Kidney tubule cell (primary cell): ENCODE data around the gene FAM53A.
"Not testable (repeated sequence)": the region's sequence is repeated elsewhere in the genome, so short reads cannot be mapped to it uniquely, and the experiment has no call there.

Experiments used
- DNase-seq: peaks from one replicate; pipeline ENCODE4 v3.0.0-alpha.2; 2018; ENCODE audit warnings: low spot score

Gene FAM53A

GRCh38 chr4:1716065-1716945, 32.2 kb upstream of the FAM53A start:
- no peak for DNase-seq

GRCh38 chr4:1715002-1715758, 31.1 kb upstream of the FAM53A start:
- no peak for DNase-seq

GRCh38 chr4:1714303-1715001, 30.3 kb upstream of the FAM53A start:
- peak; percentile 64 for DNase-seq

- DNase-seq = no peak
Measured at GRCh38 chr4:1713003-1713851, 29.1 kb upstream of the FAM53A start.

GRCh38 chr4:1712216-1713002, 28.3 kb upstream of the FAM53A start, which contains the start of gene SLBP:
TSS of gene SLBP (minus strand) at chr4:1712319. CDS start at chr4:1712188, 131 bp downstream.
- DNase-seq = peak; percentile 97

- DNase-seq = peak; percentile 56
Measured at GRCh38 chr4:1711571-1712215, 27.6 kb upstream of the FAM53A start.

- no peak for DNase-seq
Measured at GRCh38 chr4:1711055-1711570, 27.0 kb upstream of the FAM53A start.

GRCh38 chr4:1708581-1708980, 24.5 kb upstream of the FAM53A start:
- DNase-seq = no peak

GRCh38 chr4:1706358-1706757, 22.2 kb upstream of the FAM53A start:
- DNase-seq = no peak

- no peak for DNase-seq
Measured at GRCh38 chr4:1705732-1706131, 21.6 kb upstream of the FAM53A start.

GRCh38 chr4:1703867-1704266, 19.8 kb upstream of the FAM53A start:
- no peak for DNase-seq

- DNase-seq = not testable (repeated sequence)
Measured at GRCh38 chr4:1701671-1702070, 17.6 kb upstream of the FAM53A start.

GRCh38 chr4:1695913-1696312, 11.8 kb upstream of the FAM53A start:
- no peak for DNase-seq

GRCh38 chr4:1693131-1693896, 9.2 kb upstream of the FAM53A start:
- peak; percentile 81 for DNase-seq

GRCh38 chr4:1691737-1692373, 7.7 kb upstream of the FAM53A start:
- DNase-seq = no peak

- DNase-seq = no peak
Measured at GRCh38 chr4:1690698-1691097, 6.6 kb upstream of the FAM53A start.

GRCh38 chr4:1686440-1687036, 2.4 kb upstream of the FAM53A start:
- no peak for DNase-seq
